Type B pancreatic cell (in vitro differentiated cells): ENCODE results near the gene DOK3. TPM values are rescaled to one million over a fixed set of nuclear protein-coding genes. Genes with fewer than 3 reads are reported as not detected.

Source experiments
- DNase-seq: peaks from one replicate; pipeline ENCODE4 v3.0.0; 2021; ENCODE audit warnings: mixed read lengths; ENCODE audit not compliant: unreplicated experiment; ENCODE audit errors: extremely low spot score
- H3K27ac Mint-ChIP-seq: 2 replicates; pipeline ENCODE4 v1.8.0; 2021; ENCODE audit warnings: mild to moderate bottlenecking, mixed read lengths
- H3K27me3 Mint-ChIP-seq: 2 replicates; pipeline ENCODE4 v1.8.0; 2021; ENCODE audit warnings: mixed read lengths
- H3K36me3 Mint-ChIP-seq: 2 replicates; pipeline ENCODE4 v1.8.0; 2021; ENCODE audit warnings: mixed read lengths
- H3K4me1 Mint-ChIP-seq: one replicate; pipeline ENCODE4 v1.8.0; 2021; ENCODE audit warnings: mixed read lengths; ENCODE audit not compliant: unreplicated experiment
- H3K4me3 Mint-ChIP-seq: 2 replicates; pipeline ENCODE4 v1.8.0; 2021; ENCODE audit warnings: mild to moderate bottlenecking, mixed read lengths
- H3K9me3 Mint-ChIP-seq: 2 replicates; pipeline ENCODE4 v1.8.0; 2021; ENCODE audit warnings: mixed read lengths
- CTCF ChIP-seq: fragments of 200-600 bp; sonication (generic); conservative IDR thresholded peaks from 2 replicates; pipeline ENCODE4 v1.5.0; 2021; ENCODE audit warnings: antibody characterized with exemption, mild to moderate bottlenecking
- total RNA-seq: library from RNA; stranded (reverse); gene quantifications from 2 replicates; pipeline ENCODE4 v1.2.1, GENCODE V29; 2021; ENCODE audit warnings: low replicate concordance

Gene DOK3
- total RNA-seq, 1 donor from 2014 or later = 6.9 TPM

GRCh38 chr5:177547736-177548135 is 38.1 kb upstream of the DOK3 start:
- TF ChIP-seq CTCF = no peak
- H3K9me3 Mint-ChIP-seq = no peaks in the 10 kb centered on the region
- H3K27me3 Mint-ChIP-seq = no peaks in the 10 kb centered on the region
- H3K4me3 Mint-ChIP-seq = no peak overlapping the region
- peaks cover 19% of the 10 kb centered on the region for H3K36me3 Mint-ChIP-seq
- peaks cover 37% of the 10 kb centered on the region for H3K4me1 Mint-ChIP-seq
- no peak for DNase-seq
- no peak overlapping the region for H3K27ac Mint-ChIP-seq

GRCh38 chr5:177546258-177546741 is 36.7 kb upstream of the DOK3 start:
- TF ChIP-seq CTCF = no peak
- no peak for DNase-seq
- Mint-ChIP-seq H3K27me3 (no peaks in the 10 kb centered on the region), H3K9me3 (no peaks in the 10 kb centered on the region), H3K4me3 (no peak overlapping the region), H3K27ac (peak overlapping the region; percentile 90), H3K36me3 (peaks cover 21% of the 10 kb centered on the region), H3K4me1 (peaks cover 29% of the 10 kb centered on the region)

- H3K9me3 Mint-ChIP-seq = no peaks in the 10 kb centered on the region
- TF ChIP-seq CTCF = no peak
- H3K27ac Mint-ChIP-seq = peak overlapping the region; percentile 90
- no peak overlapping the region for H3K4me3 Mint-ChIP-seq
- peaks cover 29% of the 10 kb centered on the region for H3K4me1 Mint-ChIP-seq
- H3K27me3 Mint-ChIP-seq = no peaks in the 10 kb centered on the region
- DNase-seq = no peak
- peaks cover 21% of the 10 kb centered on the region for H3K36me3 Mint-ChIP-seq
These were observed 36.0 kb upstream of the DOK3 start for GRCh38 chr5:177545487-177546257.

- peaks cover 13% of the 10 kb centered on the region for H3K36me3 Mint-ChIP-seq
- H3K4me1 Mint-ChIP-seq = peaks cover 14% of the 10 kb centered on the region
- TF ChIP-seq CTCF = no peak
- DNase-seq = no peak
- H3K27me3 Mint-ChIP-seq = no peaks in the 10 kb centered on the region
- H3K9me3 Mint-ChIP-seq = no peaks in the 10 kb centered on the region
- H3K4me3 Mint-ChIP-seq = no peak overlapping the region
- H3K27ac Mint-ChIP-seq = no peak overlapping the region
These were observed 33.3 kb upstream of the DOK3 start for GRCh38 chr5:177542816-177543465.

GRCh38 chr5:177540438-177540837 is 30.8 kb upstream of the DOK3 start:
- Mint-ChIP-seq H3K9me3 (no peaks in the 10 kb centered on the region), H3K36me3 (peaks cover 8% of the 10 kb centered on the region), H3K27ac (no peak overlapping the region), H3K4me3 (no peak overlapping the region), H3K27me3 (no peaks in the 10 kb centered on the region), H3K4me1 (no peaks in the 10 kb centered on the region)
- no peak for DNase-seq
- TF ChIP-seq CTCF = no peak
